ENCODE results near the gene GRM7.

GRCh38 chr3:7506606-7507180, 645.8 kb downstream of the GRM7 start:
- TF ChIP-seq CTCF (IDR thresholded peaks at IDR 0.05) (no peak), EZH2 (IDR thresholded peaks at IDR 0.05; ENCODE audit: borderline replicate concordance, insufficient read depth, low read depth, low read length, poor library complexity, severe bottlenecking) (no peak)
